Smooth muscle cell of the brain vasculature (primary cell): ENCODE measurements around the gene LY86.

Experiments
- DNase-seq: peaks from one replicate; pipeline ENCODE4 v3.0.0-alpha.2; 2012; ENCODE audit warnings: low read depth, low spot score

LY86 gene

DNA sequence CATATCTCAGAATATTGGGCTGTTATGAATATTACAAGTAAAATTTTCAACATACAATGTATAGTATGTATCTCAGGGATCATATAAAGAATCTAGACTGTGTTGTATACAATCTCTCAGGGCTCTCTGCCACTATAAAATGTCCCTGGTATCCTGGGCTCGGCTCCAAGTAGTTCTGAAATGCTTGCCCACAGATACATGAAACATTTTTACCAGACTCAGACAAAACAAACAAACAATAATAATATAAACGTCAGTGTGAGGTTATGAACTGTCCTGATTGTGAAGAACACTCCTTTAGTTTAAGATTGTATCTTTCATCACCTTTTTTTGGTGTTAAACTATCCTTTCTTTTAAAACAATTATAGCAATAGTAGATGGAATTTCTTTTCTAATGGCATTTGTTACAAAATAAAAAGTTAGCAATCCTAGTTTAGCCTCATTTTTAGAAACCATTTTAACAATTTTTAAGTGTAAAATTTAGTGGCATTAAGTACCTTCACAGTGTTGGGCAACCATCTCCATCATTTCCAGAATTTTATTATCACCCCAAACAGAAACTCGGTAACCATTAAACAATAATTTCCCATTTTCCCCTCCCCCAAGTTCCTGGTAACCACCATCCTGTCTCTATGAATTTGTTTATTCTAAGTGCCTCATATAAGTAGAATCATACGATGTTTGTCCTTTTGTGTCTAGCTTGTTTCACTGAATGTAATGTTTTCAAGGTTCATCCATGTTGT is 17.4 kb upstream of the LY86 start:
- no peak for DNase-seq

GRCh38 chr6:6575143-6575542 is 13.4 kb upstream of the LY86 start:
- DNase-seq, result no peak

DNA sequence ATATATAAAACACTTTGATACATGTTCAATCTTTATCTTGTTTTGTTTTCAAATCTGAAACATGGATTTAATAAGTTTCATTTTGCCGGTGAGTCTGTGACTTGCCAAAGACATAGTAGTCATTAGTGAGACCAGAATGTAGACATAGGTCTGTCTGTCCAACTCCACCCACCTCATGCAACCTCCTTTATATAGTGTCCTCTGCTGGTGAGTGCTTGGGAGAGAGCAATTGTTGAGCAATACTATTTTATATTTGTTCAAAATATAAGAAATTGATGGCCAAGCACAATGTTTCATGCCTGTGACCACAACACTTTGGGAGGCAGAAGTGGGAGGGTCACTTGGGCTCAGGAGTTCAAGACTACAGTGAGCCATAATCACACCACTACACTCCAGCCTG is 10.8 kb upstream of the LY86 start:
- no peak for DNase-seq

- no peak for DNase-seq
Measured at GRCh38 chr6:6579281-6579680, 9.2 kb upstream of the LY86 start.

DNA sequence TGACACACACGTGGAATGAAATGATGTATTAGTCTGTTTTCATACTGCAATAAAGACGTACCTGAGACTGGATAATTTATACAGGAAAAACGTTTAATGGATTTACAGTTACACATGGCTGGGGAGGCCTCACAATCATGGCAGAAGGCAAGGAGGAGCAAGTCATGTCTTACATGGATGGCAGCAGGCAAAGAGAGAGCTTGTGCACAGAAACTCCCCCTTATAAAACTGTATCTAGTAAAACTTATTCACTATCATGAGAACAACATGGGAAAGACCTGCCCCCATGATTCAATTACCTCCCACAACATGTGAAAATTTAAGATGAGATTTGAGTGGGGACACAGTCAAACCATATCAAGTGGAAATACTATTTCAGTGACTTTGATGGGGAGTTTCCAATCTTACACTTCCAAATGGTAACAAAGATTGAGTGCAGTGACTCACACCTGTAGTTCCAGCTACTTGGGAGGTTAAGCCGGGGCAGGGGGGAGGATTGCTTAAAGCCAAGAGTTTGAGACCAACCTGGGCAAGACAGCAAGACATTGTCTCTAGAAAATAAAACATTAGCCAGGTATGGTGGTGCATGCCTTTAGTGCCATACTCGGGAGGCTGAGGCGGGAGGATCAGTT is 8.2 kb upstream of the LY86 start:
- no peak for DNase-seq

DNA sequence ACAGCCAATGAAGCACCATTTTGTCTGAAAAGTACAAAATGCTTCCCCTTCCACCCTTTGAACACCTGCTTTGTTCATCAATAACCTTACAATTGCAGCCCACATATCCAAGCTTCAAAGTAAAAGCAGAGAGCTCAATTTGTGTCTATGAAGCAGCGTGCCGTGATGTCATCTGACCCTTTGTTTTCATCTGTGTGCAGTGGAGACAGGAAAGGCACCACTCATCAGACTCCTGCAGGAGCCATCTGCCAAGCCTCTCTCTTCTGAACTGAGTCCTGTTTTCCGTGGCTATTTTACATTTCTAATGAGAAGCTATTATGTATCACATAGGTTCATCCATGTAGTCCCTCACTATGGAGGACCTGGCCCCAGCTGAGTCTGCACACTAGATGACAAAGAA is 7.5 kb upstream of the LY86 start:
- DNase-seq, result no peak

DNA sequence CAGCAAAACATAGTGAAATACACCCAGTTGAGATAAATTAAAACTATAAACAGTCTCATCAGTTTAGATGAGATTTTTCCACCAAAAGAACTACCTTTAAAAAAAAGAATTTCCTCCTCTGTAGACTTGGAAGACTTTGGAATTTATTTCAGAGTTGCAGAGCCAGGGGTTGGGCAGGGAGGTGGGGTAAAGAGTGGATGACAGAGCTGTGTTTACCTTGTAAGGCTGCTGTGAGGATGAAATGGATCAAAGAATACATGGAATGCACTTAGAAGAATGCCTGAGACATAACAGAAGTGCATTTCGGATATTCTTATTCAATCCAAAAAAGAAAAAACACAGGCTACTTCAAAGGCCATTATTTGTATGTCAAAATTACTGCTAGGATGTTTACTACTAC is 6.4 kb upstream of the LY86 start:
- DNase-seq, result no peak

DNA sequence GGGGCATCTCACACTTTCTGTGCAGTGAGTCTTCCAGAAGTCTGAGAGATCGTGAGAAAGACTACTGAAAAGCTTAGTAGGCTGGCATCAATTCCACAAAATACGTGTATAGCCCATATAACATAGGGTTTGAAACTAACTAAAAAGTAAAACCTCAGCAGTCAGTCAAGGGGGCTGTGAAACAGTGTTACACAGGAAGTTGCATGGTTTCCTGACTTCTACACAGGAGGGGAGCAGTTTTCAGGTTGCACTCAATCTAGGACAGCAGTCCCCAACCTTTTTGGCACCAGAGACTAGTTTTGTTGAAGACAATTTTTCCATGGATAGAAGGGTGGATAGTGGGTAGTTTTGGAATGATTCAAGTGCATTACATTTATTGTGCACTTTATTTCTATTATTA is 4.7 kb upstream of the LY86 start:
- DNase-seq, result no peak

DNA sequence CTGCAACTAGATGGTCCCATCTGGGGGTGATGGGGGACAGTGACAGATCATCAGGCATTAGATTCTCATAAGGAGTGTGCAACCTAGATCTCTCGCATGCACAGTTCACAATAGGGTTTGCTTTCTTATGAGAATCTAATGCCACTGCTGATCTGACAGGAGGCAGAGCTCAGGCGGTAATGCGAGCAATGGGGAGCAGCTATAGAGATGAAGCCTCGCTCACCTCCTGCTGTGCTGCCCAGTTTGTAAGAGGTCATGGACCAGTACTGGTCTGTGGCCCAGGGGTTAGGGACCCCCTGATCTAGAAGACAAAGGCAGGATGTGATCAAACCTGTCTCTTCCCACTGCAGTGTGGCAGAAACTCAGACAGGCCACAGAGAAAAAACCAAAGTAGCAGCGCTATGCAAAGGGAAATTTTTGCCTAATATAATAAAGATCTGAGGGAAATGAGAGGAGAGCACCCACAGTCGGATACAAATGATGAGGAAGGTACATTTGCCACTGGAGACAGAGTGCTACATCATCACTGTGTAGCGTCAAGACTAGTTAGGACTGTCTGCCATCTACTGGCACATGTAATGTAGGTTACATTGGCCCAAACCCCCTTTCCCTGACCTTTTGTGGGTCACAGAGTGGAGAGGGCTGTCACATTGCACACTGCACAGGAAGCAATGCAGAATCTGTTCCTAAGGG is 4.1 kb upstream of the LY86 start:
- no peak for DNase-seq

DNA sequence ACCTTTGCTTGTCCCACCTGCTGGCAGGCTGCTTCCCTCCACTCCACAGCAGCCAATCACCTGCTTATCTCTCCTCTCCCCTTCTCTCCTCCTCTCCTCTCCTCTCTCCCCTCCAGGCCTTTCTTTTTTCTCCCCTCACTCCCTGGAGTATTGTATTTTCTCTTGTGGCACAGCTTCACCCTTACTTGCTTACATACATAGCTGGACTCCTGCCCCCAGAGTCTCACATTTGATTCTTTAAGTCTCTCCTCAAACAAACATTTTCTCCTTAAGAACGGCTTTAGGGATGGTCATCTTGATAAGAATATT is 3.6 kb upstream of the LY86 start:
- DNase-seq, result no peak

DNA sequence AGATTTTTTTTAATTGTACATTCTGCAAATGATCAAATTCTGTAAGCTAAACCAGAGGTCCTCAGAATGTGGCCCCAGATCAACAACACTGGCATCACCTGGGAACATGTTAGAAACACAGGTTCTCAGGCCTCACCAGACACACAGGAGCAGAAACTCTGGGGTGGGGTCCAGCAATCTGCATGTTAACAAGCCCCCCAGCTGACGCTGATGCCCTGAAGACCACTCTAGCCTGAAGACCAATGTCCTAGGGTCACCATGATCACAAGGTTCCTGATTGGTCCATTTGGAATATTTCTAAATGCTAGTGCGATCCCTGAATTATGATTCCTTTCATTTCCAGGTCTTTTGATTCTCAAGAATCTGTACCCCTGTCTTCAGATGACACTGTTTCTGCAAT is 2.4 kb upstream of the LY86 start:
- DNase-seq, result no peak

- DNase-seq, result no peak
Measured at GRCh38 chr6:6586671-6587526, 1.6 kb upstream of the LY86 start.

DNA sequence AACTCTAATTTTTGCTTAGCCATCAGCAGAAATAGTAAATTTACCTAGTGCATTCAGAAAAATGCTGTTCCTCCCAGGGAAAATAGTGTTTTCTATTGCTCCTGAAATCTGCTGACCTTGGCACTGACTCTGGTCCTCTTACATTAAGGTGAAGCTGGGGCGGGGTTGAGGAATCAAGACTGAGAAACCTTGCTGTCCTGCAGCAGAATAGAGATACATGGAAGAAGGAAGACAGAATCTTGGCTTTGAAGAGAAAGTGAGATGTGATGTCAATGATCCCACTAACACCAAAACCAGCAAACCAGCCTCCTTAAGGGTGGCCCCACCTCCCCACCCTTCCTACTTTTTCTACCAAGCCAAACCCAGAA is 840 bp upstream of the LY86 start:
- DNase-seq, result no peak

DNA sequence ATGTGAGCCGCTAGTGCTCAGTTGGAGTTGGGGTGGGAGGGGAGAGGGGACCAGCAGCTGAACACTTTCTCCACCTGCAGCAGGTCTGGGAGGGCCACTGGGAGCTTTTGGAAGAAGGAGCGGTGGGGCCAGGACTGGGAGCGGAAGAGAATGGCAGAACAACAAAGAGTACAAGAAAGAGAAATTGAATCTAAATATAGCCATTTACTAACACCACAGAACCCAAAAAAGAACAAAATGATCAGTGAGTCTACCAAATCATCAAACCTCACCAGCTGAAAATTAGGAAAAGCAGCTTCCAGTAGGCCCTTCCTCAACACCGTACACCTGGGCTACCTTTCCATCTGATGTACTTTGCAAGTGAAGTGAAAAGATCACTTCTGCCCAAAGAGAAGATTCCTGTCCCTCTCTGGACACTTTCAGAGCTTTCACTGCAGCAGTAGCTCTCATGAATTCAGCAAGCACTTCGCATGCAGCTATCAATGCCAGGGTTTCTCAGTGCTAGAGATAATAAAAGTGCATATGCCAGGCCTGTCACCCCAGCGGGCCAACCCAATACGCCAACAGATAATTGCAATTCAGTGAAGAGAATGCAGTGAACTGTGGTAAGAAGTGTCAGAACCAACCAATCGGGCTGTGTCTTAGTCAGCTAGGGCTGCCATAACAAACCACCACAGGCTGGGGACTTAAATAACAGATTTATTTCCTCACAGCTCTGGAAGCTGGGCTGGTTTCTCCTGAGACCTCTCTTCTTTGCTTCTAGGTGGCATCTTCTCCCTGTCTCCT is 597 bp downstream of the LY86 start:
- no peak for DNase-seq

DNA sequence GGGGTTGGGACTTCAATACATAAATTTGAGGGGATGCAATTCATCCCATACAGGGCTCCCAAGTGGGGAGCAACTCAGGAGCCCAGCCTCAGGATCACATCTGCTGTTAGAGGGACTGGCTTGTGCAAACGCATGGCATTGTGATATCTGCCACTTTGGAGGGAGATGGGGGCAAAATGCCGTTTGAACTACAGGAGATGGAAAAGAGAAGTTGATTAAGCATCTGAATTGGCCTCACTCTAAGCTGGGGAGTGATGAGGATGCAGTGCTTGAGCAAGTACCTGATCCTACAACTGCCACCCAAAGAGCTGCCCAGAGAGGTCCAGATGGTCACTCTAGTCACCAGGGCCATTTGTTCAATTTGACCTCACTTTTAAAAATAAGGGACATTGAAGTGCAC is 2.0 kb downstream of the LY86 start:
- DNase-seq, result no peak

GRCh38 chr6:6591778-6592465 is 3.4 kb downstream of the LY86 start:
- no peak for DNase-seq

- DNase-seq, result no peak
Measured at GRCh38 chr6:6592826-6593475, 4.4 kb downstream of the LY86 start.

DNA sequence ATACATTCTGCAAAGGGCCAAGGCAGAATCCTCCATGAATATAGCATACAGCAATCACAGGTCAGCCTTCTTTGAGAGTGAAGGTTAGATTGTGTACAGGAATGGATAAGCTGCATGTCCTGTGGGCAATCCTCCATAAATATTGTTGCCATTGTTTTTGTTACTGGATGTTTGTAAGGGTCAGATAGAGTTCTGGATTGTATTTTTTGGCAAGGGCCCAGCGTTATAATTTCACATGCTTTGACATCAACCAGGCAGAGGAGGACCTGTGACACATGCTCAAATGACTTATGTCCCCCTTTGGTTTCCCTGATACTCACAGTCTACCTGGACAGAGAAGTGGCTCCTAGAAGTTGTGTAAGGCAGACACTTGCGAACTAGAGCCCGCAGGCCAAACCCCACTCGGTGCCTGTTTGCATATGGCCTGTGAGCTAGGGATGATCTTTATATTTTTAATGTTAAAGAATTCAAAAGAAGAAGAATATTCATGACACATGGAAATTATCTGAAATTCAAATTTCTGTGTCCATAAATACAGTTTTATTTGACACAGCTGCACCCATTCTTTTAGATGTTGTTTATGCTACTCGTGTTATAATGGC is 5.4 kb downstream of the LY86 start:
- DNase-seq, result no peak

GRCh38 chr6:6595025-6595424 is 6.5 kb downstream of the LY86 start:
- DNase-seq, result no peak

GRCh38 chr6:6595952-6596351 is 7.4 kb downstream of the LY86 start:
- DNase-seq, result no peak
